ENCODE results near the gene FBXO4. TPM values are rescaled to one million over a fixed set of nuclear protein-coding genes. Genes with fewer than 3 reads are reported as not detected.

The FBXO4 gene
- total RNA-seq, 1 donor: 25.0 TPM

DNA sequence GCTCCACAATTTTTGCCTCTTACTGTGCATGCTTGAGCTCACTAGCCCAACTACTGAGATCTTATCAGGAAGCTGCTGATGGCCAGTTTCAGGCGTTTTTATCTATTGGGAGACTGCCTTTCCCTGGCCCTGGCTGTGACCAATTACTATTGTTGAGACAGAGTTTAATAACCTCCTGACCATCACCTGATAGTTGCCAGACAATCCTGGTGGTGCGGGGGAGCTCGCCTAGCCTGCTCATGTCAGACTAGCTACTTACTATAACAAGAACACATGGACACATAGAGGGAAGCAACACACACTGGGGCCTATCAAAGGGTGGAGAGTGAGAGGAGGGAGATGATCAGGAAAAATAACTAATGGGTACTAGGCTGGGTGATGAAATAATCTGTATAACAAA, 41.8 kb upstream of the FBXO4 start:
- no peak overlapping the region for H3K4me3 ChIP-seq (ENCODE audit: low read depth, low read length)
- no peak for DNase-seq (ENCODE audit: low read depth)
- TF ChIP-seq, protein P1, sequence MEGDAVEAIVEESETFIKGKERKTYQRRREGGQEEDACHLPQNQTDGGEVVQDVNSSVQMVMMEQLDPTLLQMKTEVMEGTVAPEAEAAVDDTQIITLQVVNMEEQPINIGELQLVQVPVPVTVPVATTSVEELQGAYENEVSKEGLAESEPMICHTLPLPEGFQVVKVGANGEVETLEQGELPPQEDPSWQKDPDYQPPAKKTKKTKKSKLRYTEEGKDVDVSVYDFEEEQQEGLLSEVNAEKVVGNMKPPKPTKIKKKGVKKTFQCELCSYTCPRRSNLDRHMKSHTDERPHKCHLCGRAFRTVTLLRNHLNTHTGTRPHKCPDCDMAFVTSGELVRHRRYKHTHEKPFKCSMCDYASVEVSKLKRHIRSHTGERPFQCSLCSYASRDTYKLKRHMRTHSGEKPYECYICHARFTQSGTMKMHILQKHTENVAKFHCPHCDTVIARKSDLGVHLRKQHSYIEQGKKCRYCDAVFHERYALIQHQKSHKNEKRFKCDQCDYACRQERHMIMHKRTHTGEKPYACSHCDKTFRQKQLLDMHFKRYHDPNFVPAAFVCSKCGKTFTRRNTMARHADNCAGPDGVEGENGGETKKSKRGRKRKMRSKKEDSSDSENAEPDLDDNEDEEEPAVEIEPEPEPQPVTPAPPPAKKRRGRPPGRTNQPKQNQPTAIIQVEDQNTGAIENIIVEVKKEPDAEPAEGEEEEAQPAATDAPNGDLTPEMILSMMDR (IDR thresholded peaks at IDR 0.05; ENCODE audit: insufficient read depth, low read length): no peak

- TF ChIP-seq, protein P1 (IDR thresholded peaks at IDR 0.05; ENCODE audit: insufficient read depth, low read length): no peak
- DNase-seq (ENCODE audit: low read depth): no peak
- no peak overlapping the region for H3K4me3 ChIP-seq (ENCODE audit: low read depth, low read length)
These were observed 41.1 kb upstream of the FBXO4 start for GRCh38 chr5:41883936-41884335.

DNA sequence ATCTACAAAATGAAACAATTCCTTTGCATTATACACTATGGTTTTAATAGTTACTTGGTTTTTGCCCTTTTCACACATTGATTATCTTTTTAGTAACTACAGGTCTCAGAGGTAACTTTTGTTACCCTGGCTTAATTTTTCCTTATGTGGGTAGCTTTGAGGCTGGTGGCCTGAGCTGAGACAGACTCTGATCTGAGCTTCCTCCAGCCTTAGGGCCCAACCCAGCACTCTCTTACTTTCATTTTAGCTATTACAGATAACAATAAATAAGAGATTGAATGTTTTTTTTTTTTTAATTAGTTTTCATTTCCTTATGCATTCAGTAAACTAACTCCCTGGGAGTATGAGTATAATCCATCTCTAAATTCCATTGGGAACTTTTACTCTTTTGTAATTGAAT, 39.8 kb upstream of the FBXO4 start:
- no peak for DNase-seq (ENCODE audit: low read depth)
- no peak overlapping the region for H3K4me3 ChIP-seq (ENCODE audit: low read depth, low read length)
- TF ChIP-seq, protein P1 (IDR thresholded peaks at IDR 0.05; ENCODE audit: insufficient read depth, low read length): no peak

DNA sequence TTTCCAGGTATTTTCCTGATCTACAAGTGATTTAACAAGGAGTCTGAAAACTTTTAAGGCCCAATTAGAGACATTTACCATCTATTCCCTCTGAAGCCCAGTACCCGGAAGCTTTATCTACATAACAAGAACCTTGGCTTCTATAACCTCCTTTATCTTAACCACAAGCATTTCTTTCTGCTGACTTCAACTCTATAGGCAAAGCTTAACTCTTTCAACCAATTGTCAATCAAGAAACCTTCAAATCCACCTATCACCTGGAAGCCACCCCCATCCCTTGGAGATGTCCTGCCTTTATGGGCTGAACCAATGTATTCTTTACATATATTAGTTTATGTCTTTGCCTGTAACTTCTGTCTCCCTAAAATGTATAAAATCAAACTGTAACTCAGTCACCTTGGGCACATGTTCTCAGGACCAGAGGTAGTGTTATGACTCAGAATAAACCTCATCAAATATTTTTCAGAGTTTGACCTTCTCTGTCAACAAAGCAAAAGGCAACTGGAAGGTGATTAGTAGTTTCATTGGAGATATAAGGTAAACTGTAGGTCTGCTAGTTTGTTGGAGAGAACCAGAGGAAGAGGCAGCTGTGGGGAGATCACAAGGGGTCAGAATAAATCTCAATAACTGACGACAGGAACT, 33.9 kb upstream of the FBXO4 start:
- H3K4me3 ChIP-seq (ENCODE audit: low read depth, low read length): no peak overlapping the region
- TF ChIP-seq, protein P1 (IDR thresholded peaks at IDR 0.05; ENCODE audit: insufficient read depth, low read length): no peak
- DNase-seq (ENCODE audit: low read depth): peak; percentile 3

GRCh38 chr5:41892031-41892430, 33.0 kb upstream of the FBXO4 start:
- TF ChIP-seq, protein P1 (IDR thresholded peaks at IDR 0.05; ENCODE audit: insufficient read depth, low read length): no peak
- no peak for DNase-seq (ENCODE audit: low read depth)
- H3K4me3 ChIP-seq (ENCODE audit: low read depth, low read length): no peak overlapping the region

DNA sequence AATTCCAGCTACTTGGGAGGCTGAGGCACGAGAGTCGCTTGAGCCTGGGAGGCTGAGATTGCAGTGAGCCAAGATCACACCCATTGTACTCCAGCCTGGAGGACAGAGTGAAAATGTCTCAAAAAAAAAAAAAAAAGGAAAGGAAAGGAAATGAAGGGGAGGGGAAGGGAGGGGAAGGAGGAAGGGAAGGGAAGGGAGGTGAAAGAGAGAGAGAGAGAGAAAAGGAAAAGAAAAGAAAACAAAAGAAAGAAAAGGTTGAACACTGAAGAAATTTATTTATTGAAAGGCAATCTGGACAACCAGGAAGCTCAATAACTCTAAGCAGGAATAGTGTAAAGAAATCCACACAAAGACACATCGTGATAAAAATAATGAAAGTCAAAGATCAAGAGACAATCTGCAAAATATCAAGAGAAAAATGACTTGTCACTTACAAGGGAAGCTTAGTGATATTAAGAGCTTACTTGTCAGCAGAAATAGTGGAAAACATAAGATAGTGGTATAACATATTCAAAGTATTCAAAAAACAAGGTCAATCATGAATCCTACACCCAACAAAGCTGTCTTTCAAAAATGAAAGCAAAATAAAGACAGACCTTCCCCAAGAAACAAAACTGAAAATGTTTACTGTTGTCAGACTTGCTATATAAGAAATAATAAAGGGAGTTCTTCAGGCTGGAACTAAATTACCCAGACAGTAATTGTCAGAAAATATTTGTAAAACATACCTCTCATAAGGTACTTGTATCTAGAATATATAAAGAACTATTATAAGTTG, 31.8 kb upstream of the FBXO4 start:
- H3K4me3 ChIP-seq (ENCODE audit: low read depth, low read length): no peak overlapping the region
- DNase-seq (ENCODE audit: low read depth): no peak
- TF ChIP-seq, protein P1 (IDR thresholded peaks at IDR 0.05; ENCODE audit: insufficient read depth, low read length): no peak

All from fibroblast of the aortic adventitia (primary cell).